Embryonic facial prominence (tissue), 1 donor: ENCODE data around the gene USP31.

Experiments used
- DNase-seq: peaks from one replicate; pipeline ENCODE4 v3.0.0-alpha.2; 2016; ENCODE audit errors: extremely low spot score

The USP31 gene

GRCh38 chr16:23060458-23061320 is 88.6 kb downstream of the USP31 start:
- no peak for DNase-seq

- DNase-seq, result no peak
Observed at GRCh38 chr16:23059433-23059832, 89.8 kb downstream of the USP31 start.

GRCh38 chr16:23058576-23058975 is 90.7 kb downstream of the USP31 start:
- no peak for DNase-seq

GRCh38 chr16:23057013-23057596 is 92.1 kb downstream of the USP31 start:
- no peak for DNase-seq

GRCh38 chr16:23055481-23055880 is 93.8 kb downstream of the USP31 start:
- DNase-seq, result no peak

- no peak for DNase-seq
Observed at GRCh38 chr16:23052908-23053580, 96.2 kb downstream of the USP31 start.

GRCh38 chr16:23052221-23052620 is 97.0 kb downstream of the USP31 start:
- DNase-seq, result no peak

- DNase-seq, result no peak
Observed at GRCh38 chr16:23051587-23051986, 97.7 kb downstream of the USP31 start.

- no peak for DNase-seq
Observed at GRCh38 chr16:23048164-23048563, 101.1 kb downstream of the USP31 start.

GRCh38 chr16:23045025-23045424 is 104.2 kb downstream of the USP31 start:
- no peak for DNase-seq

- DNase-seq, result no peak
Observed at GRCh38 chr16:23040246-23040645, 109.0 kb downstream of the USP31 start.

GRCh38 chr16:23039118-23039517 is 110.1 kb downstream of the USP31 start:
- DNase-seq, result no peak

- no peak for DNase-seq
Observed at GRCh38 chr16:23035240-23035639, 114.0 kb downstream of the USP31 start.

- DNase-seq, result no peak
Observed at GRCh38 chr16:23031508-23032098, 117.6 kb downstream of the USP31 start.

GRCh38 chr16:23029733-23030420 is 119.4 kb downstream of the USP31 start:
- no peak for DNase-seq

- DNase-seq, result no peak
Observed at GRCh38 chr16:23027386-23027785, 121.9 kb downstream of the USP31 start.

- DNase-seq, result peak; percentile 9
Observed at GRCh38 chr16:23026784-23027362, 122.4 kb downstream of the USP31 start.

GRCh38 chr16:23025692-23026307 is 123.5 kb downstream of the USP31 start:
- peak; percentile 45 for DNase-seq

- no peak for DNase-seq
Observed at GRCh38 chr16:23024044-23024443, 125.2 kb downstream of the USP31 start.

- DNase-seq, result no peak
Observed at GRCh38 chr16:23020084-23020483, 129.2 kb downstream of the USP31 start.

GRCh38 chr16:23016368-23016767 is 132.9 kb downstream of the USP31 start:
- DNase-seq, result no peak
